K562 (cell line): Measurements from ENCODE around the gene VPS13D. TPM values are rescaled to one million over a fixed set of nuclear protein-coding genes. Genes with fewer than 3 reads are reported as not detected.

Source experiments
- ATAC-seq: fragments of 200-7000 bp; cut with Tn5 transposase; 3 replicates; pipeline ENCODE4 v1.9.1; 2020; ENCODE audit warnings: moderate library complexity
- BruUV-seq: library from RNA; stranded (reverse); fragments of 400-500 nt; replicated peaks from 2 replicates; lab custom pipeline; 2021; lab: Mats Ljungman, UMichigan
- CTCF ChIA-PET: fragments of 300-600 bp; formaldehyde crosslinking; extraction: SDS; loops from one replicate; lab custom pipeline; 2021; ENCODE audit warnings: low intra/inter-chr PET ratio; lab: Yijun Ruan, JAX
- POLR2A ChIA-PET: fragments of 300-600, 350-650 bp; sonication (Branson Sonifier 250); formaldehyde crosslinking; extraction: SDS; loops from one replicate; lab custom pipeline; 2021; ENCODE audit warnings: antibody characterized with exemption, inconsistent platforms; lab: Yijun Ruan, JAX
- DNase-seq, 4 experiments: peaks; one replicate each; pipeline versions ENCODE4 v3.0.0 to v3.0.0-alpha.2; 2011 to 2018; ENCODE audit warnings: low spot score in 3 of 4, mixed read lengths in 3 of 4; ENCODE audit errors: extremely low read depth in 1 of 4
- FAIRE-seq: peaks from 2 replicates; lab custom pipeline; 2011; peaks lifted over from hg19 to GRCh38; lab: Jason Lieb, UNC
- H2AFZ ChIP-seq: 2 replicates; pipeline ENCODE4 v1.6.0; 2011; ENCODE audit warnings: low read depth, low read length, control low read depth, inconsistent platforms
- H3K27ac ChIP-seq: fragments of 200-600 bp; 3 replicates; pipeline ENCODE4 v1.8.0; 2011; ENCODE audit warnings: low read depth, mild to moderate bottlenecking, control low read depth, inconsistent platforms, low read length, moderate library complexity, mixed read lengths; ENCODE audit errors: extremely low read depth
- H3K27me3 ChIP-seq, 2 experiments: fragments of 300-600 bp in 1 of 2; 2 replicates in 1 of 2; 3 replicates in 1 of 2; pipeline versions ENCODE4 v1.6.0 to v1.8.0; 2011; ENCODE audit warnings: inconsistent platforms in 2 of 2, low read length in 2 of 2, mild to moderate bottlenecking in 1 of 2, mixed read lengths in 1 of 2, moderate library complexity in 1 of 2; ENCODE audit not compliant: control insufficient read depth in 2 of 2, insufficient read depth in 2 of 2
- H3K36me3 ChIP-seq: fragments of 300-600 bp; 3 replicates; pipeline ENCODE4 v1.8.0; 2011; ENCODE audit warnings: mild to moderate bottlenecking, low read length, inconsistent platforms; ENCODE audit not compliant: control insufficient read depth, insufficient read depth
- H3K4me1 ChIP-seq, 2 experiments: fragments of 200-600 bp in 1 of 2; replicated peaks in 1 of 2; 2 replicates in 1 of 2; 3 replicates in 1 of 2; pipeline versions ENCODE4 v1.5.1 to v1.8.0; 2011; ENCODE audit warnings: inconsistent platforms in 2 of 2, low read length in 2 of 2, mild to moderate bottlenecking in 1 of 2, mixed read lengths in 1 of 2, moderate library complexity in 1 of 2; ENCODE audit not compliant: control insufficient read depth in 2 of 2, insufficient read depth in 2 of 2
- H3K4me2 ChIP-seq: 2 replicates; pipeline ENCODE4 v1.6.1; 2011; ENCODE audit warnings: low read length, control low read depth, inconsistent platforms, mixed read lengths; ENCODE audit not compliant: insufficient read depth
- H3K4me3 ChIP-seq: fragments of 200-600 bp; sonication (generic), shearing (Covaris generic); 2 replicates; pipeline ENCODE4 v1.5.1; 2016; ENCODE audit warnings: control low read depth, inconsistent platforms
- H3K79me2 ChIP-seq: fragments of 200-600 bp; 3 replicates; pipeline ENCODE4 v1.8.0; 2011; ENCODE audit warnings: low read length, inconsistent platforms; ENCODE audit not compliant: control insufficient read depth, insufficient read depth
- H3K9ac ChIP-seq, 2 experiments: 2 replicates each; pipeline versions ENCODE4 v1.6.0 to v1.6.1; 2011; ENCODE audit warnings: low read depth in 2 of 2, low read length in 2 of 2, control low read depth in 1 of 2, inconsistent platforms in 1 of 2, mild to moderate bottlenecking in 1 of 2, mixed read lengths in 1 of 2; ENCODE audit not compliant: insufficient read depth in 1 of 2
- H3K9me1 ChIP-seq: one replicate; pipeline ENCODE4 v1.6.0; 2011; ENCODE audit warnings: inconsistent platforms, mild to moderate bottlenecking, low read length, moderate library complexity; ENCODE audit not compliant: control insufficient read depth, insufficient read depth
- H3K9me3 ChIP-seq: replicated peaks from 2 replicates; pipeline ENCODE4 v1.5.1; 2011; ENCODE audit warnings: low read depth, low read length, inconsistent platforms; ENCODE audit not compliant: control insufficient read depth, insufficient read depth
- H4K20me1 ChIP-seq: replicated peaks from 2 replicates; pipeline ENCODE4 v1.6.1; 2011; ENCODE audit warnings: low read length, inconsistent platforms, mixed read lengths; ENCODE audit not compliant: control insufficient read depth, insufficient read depth
- BRCA1 ChIP-seq, 2 experiments: fragments of 450-650 bp in 1 of 2; sonication (generic) in 1 of 2; formaldehyde crosslinking in 1 of 2; IDR thresholded peaks; 2 replicates each; pipeline versions ENCODE4 v1.5.0 to v1.6.1; 2017 to 2020; ENCODE audit warnings: mild to moderate bottlenecking in 1 of 2, missing genetic modification reagents in 1 of 2
- CBX8 ChIP-seq: fragments of 200-600 bp; sonication (generic); IDR thresholded peaks from 2 replicates; pipeline ENCODE4 v1.6.1; 2012; ENCODE audit warnings: borderline replicate concordance, mixed run types, low read depth, mild to moderate bottlenecking, moderate library complexity, mixed read lengths, low read length, control low read depth, inconsistent platforms; ENCODE audit not compliant: poor library complexity, severe bottlenecking; ENCODE audit errors: extremely low read depth
- DPF2 ChIP-seq: fragments of 450-650 bp; IDR thresholded peaks from 2 replicates; pipeline ENCODE4 v1.6.1; 2016
- E2F1 ChIP-seq: sonication (generic); formaldehyde crosslinking; IDR thresholded peaks from 2 replicates; pipeline ENCODE4 v1.8.1; 2023; ENCODE audit warnings: mild to moderate bottlenecking, missing genetic modification reagents, moderate library complexity
- FOS ChIP-seq: IDR thresholded peaks from 3 replicates; pipeline ENCODE4 v1.6.1; 2011; ENCODE audit not compliant: insufficient read length; ENCODE audit errors: extremely low read depth
- KDM5B ChIP-seq: fragments of 200-600 bp; sonication (generic); IDR thresholded peaks from 2 replicates; pipeline ENCODE4 v1.6.1; 2012; ENCODE audit warnings: low read depth, mild to moderate bottlenecking, moderate library complexity, low read length, control low read depth, inconsistent platforms; ENCODE audit not compliant: insufficient replicate concordance
- MED1 ChIP-seq: sonication (generic); formaldehyde crosslinking; IDR thresholded peaks from 2 replicates; pipeline ENCODE4 v1.8.1; 2023; ENCODE audit warnings: missing genetic modification reagents, borderline replicate concordance
- MTA1 ChIP-seq: fragments of 450-650 bp; IDR thresholded peaks from 2 replicates; pipeline ENCODE4 v1.6.1; 2017; ENCODE audit warnings: borderline replicate concordance
- TAF1 ChIP-seq: IDR thresholded peaks from 2 replicates; pipeline ENCODE4 v1.6.1; 2011; ENCODE audit warnings: mild to moderate bottlenecking, low read length, moderate library complexity; ENCODE audit not compliant: insufficient read depth, control insufficient read depth, severe bottlenecking; ENCODE audit errors: extremely low read depth
- TBP ChIP-seq: optimal IDR thresholded peaks from 2 replicates; pipeline ENCODE3; 2011; ENCODE audit warnings: low read depth, low read length, improper control_type of control experiment
- ZBTB8A ChIP-seq: fragments of 450-650 bp; IDR thresholded peaks from 2 replicates; pipeline ENCODE4 v1.6.1; 2018; ENCODE audit warnings: mild to moderate bottlenecking, moderate library complexity; ENCODE audit not compliant: partially characterized antibody
- ZNF143 ChIP-seq: sonication (generic); formaldehyde crosslinking; IDR thresholded peaks from 2 replicates; pipeline ENCODE4 v1.9.0; 2022; ENCODE audit warnings: mild to moderate bottlenecking, missing genetic modification reagents
- ZNF398 ChIP-seq: fragments of 250-450 bp; sonication (Bioruptor Pico); IDR thresholded peaks from 2 replicates; pipeline ENCODE4 v1.8.0; 2021; ENCODE audit warnings: moderate library complexity, mild to moderate bottlenecking, inconsistent platforms
- ZNF778 ChIP-seq: fragments of 450-650 bp; formaldehyde crosslinking; IDR thresholded peaks from 2 replicates; pipeline ENCODE4 v1.4.0; 2020; ENCODE audit warnings: mild to moderate bottlenecking, moderate library complexity
- WGBS: fragments of 100-300 bp; shearing (Covaris generic); methylation state at CpG from one replicate; pipeline ENCODE4 v1.1.6; 2016; ENCODE audit warnings: low coverage, mixed read lengths; ENCODE audit not compliant: insufficient coverage; ENCODE audit errors: missing lambda C conversion rate; 5-methylcytosine and 5-hydroxymethylcytosine counted together
- in situ Hi-C: fragments of 300-500 bp; cut with MboI; formaldehyde crosslinking; loops from 4 replicates; pipeline ENCODE4 v1.15.0; 2018; ENCODE audit warnings: inconsistent platforms, mixed read lengths
- intact Hi-C: fragments of 100-400 bp; cut with micrococcal nuclease; formaldehyde crosslinking; loops from 2 replicates; pipeline ENCODE4 v1.14.2; 2022
- polyA plus RNA-seq, 8 experiments: library from polyadenylated mRNA; depleted of rRNA in 4 of 8; stranded (reverse) in 5 of 8; unstranded in 3 of 8; fragments of >200 nt; fragmentation: Nextera tagmentation in 2 of 8; fragmentation: Illumina TruSeq in 1 of 8; extraction: Ambion mirVana in 2 of 8; extraction: Trizol in 1 of 8; gene quantifications; 2 replicates each; pipeline versions ENCODE4 v1.2.1 to v1.2.3, GENCODE V29; 2011 to 2014; ENCODE audit warnings: inconsistent platforms in 1 of 8, missing spikeins in 1 of 8
- total RNA-seq, 7 experiments: library from RNA; depleted of rRNA in 6 of 7; stranded (reverse); fragments of >200 nt in 6 of 7; fragmentation: Illumina TruSeq in 2 of 7; extraction: Trizol in 2 of 7; gene quantifications; 2 replicates each; pipeline versions ENCODE4 v1.2.1 to v1.2.3, GENCODE V29; 2011 to 2021; ENCODE audit warnings: low replicate concordance in 1 of 7

The VPS13D gene
- total and polyA plus RNA-seq, 9 of the 15 experiments (the other 6 are each of a cell fraction or from before 2014, with no cell fraction given): 6.1 to 51.5 (median 38.5) TPM

GRCh38 chr1:12301518-12302237, 71.8 kb downstream of the VPS13D start (continued):
- TF ChIP-seq ZNF143 (CRISPR knock-in tag) (no peak), BRCA1 (IDR thresholded peaks at IDR 0.05) (no peak), BRCA1 (CRISPR knock-in tag; IDR thresholded peaks at IDR 0.05) (no peak), ZNF398 (CRISPR knock-in tag) (no peak), ZBTB8A (no peak), MED1 (CRISPR knock-in tag) (no peak)

GRCh38 chr1:12302798-12303447, 73.1 kb downstream of the VPS13D start:
- 89% methylated on average over 2 of the region's 2 CpGs for WGBS
- Histone ChIP-seq H3K9ac (no peak overlapping the region), H3K4me1 (no peaks in the 10 kb centered on the region), H3K27me3 (no peaks in the 10 kb centered on the region), H3K9me3 (no peaks in the 10 kb centered on the region), H3K79me2 (no peaks in the 10 kb centered on the region), H2AFZ (no peak overlapping the region), H3K9me1 (no peaks in the 10 kb centered on the region), H4K20me1 (no peaks in the 10 kb centered on the region), H3K4me2 (no peak overlapping the region), H3K4me3 (no peak overlapping the region), H3K36me3 (peaks cover 84% of the 10 kb centered on the region), H3K27ac (no peak overlapping the region)
- POLR2A ChIA-PET: interaction anchor here (1.3 to 1.4 kb wide), 2 partner anchors 9 to 13 kb away, joined by 3 to 4 read pairs; no protein-coding TSS in a partner anchor
- no peak for ATAC-seq
- CTCF ChIA-PET: no interaction called here
- no peak for DNase-seq
- no TSS peak for BruUV-seq
- intact Hi-C loops: no loop called here
- FAIRE-seq: no peak
- in situ Hi-C loops: loop anchor here (25.0 kb wide), 1 partner anchor 309 kb away; the partner anchor contains the start of gene DHRS3
- TF ChIP-seq FOS: no peak
- TF ChIP-seq MTA1: no peak
- no peak for TF ChIP-seq TAF1
- TF ChIP-seq ZNF778 (CRISPR knock-in tag): no peak
- TF ChIP-seq KDM5B: no peak
- no peak for TF ChIP-seq E2F1 (CRISPR knock-in tag)
- TF ChIP-seq DPF2: no peak
- no peak for TF ChIP-seq TBP
- TF ChIP-seq CBX8: no peak
